ENCODE measurements around the gene ZBTB9. TPM values are rescaled to one million over a fixed set of nuclear protein-coding genes. Genes with fewer than 3 reads are reported as not detected.
"Not testable (repeated sequence)": the region's sequence is repeated elsewhere in the genome, so short reads cannot be mapped to it uniquely, and the experiment has no call there.

The ZBTB9 gene
- total RNA-seq, 4 donors from 2014 or later, result 2.2 to 4.0 (median 3.2) TPM

- Histone ChIP-seq H3K4me1 (no peaks in the 10 kb centered on the region), H3K9me3 (no peaks in the 10 kb centered on the region), H3K27me3 (peaks cover 7% of the 10 kb centered on the region), H3K4me3 (no peak overlapping the region), H3K36me3 (no peaks in the 10 kb centered on the region), H3K27ac (no peak overlapping the region)
- no peak for TF ChIP-seq EP300 (IDR thresholded peaks at IDR 0.05)
- no peak for TF ChIP-seq POLR2AphosphoS5 (IDR thresholded peaks at IDR 0.05)
- TF ChIP-seq CTCF (IDR thresholded peaks at IDR 0.05), result no peak
- TF ChIP-seq POLR2A (IDR thresholded peaks at IDR 0.05), result no peak
- no peak for ATAC-seq
- 38 to 40% methylated on average over 1 of the region's 1 CpG for WGBS, 2 donors (ENCODE audit: low coverage in 1 of 2)
These were observed 26.8 kb downstream of the ZBTB9 start for GRCh38 chr6:33481192-33481591.

GRCh38 chr6:33482620-33483019, 28.2 kb downstream of the ZBTB9 start:
- not testable (repeated sequence) for H3K36me3 ChIP-seq, H3K27ac ChIP-seq, H3K4me3 ChIP-seq, H3K9me3 ChIP-seq, ATAC-seq, H3K4me1 ChIP-seq
- H3K27me3 ChIP-seq, result peaks cover 15% of the 10 kb centered on the region
- WGBS, 2 donors (ENCODE audit: low coverage in 1 of 2), result 85 to 95% methylated on average over 3 to 5 of the region's 5 CpGs

- TF ChIP-seq EP300 (IDR thresholded peaks at IDR 0.05) (no peak), POLR2A (IDR thresholded peaks at IDR 0.05) (no peak), CTCF (IDR thresholded peaks at IDR 0.05) (no peak)
- Histone ChIP-seq H3K27ac (no peak overlapping the region), H3K9me3 (no peaks in the 10 kb centered on the region), H3K36me3 (no peaks in the 10 kb centered on the region), H3K4me3 (no peak overlapping the region), H3K27me3 (peaks cover 20% of the 10 kb centered on the region), H3K4me1 (no peaks in the 10 kb centered on the region)
- 57 to 66% methylated on average over 1 to 2 of the region's 3 CpGs for WGBS, 2 donors (ENCODE audit: low coverage in 1 of 2)
- no peak for ATAC-seq
These were observed 29.3 kb downstream of the ZBTB9 start for GRCh38 chr6:33483678-33484077.

GRCh38 chr6:33484673-33485262, 30.4 kb downstream of the ZBTB9 start:
- H3K9me3 ChIP-seq, H3K36me3 ChIP-seq, ATAC-seq, H3K27ac ChIP-seq, H3K4me3 ChIP-seq, H3K4me1 ChIP-seq: not testable (repeated sequence)
- H3K27me3 ChIP-seq, result peaks cover 26% of the 10 kb centered on the region
- WGBS, 2 donors (ENCODE audit: low coverage in 1 of 2), result 80% methylated on average over 1 of the region's 6 CpGs; no CpG with 5 or more reads in 1 of the 2 donors

- not testable (repeated sequence) for ATAC-seq, H3K36me3 ChIP-seq, H3K4me3 ChIP-seq, H3K4me1 ChIP-seq, H3K9me3 ChIP-seq, H3K27ac ChIP-seq
- H3K27me3 ChIP-seq, result peaks cover 29% of the 10 kb centered on the region
- WGBS, 2 donors (ENCODE audit: low coverage in 1 of 2), result no CpG with 5 or more reads among the region's 25 CpGs
These were observed 31.3 kb downstream of the ZBTB9 start for GRCh38 chr6:33485680-33486079.

GRCh38 chr6:33488339-33488738, 34.0 kb downstream of the ZBTB9 start:
- Histone ChIP-seq H3K4me3 (no peak overlapping the region), H3K27me3 (peaks cover 33% of the 10 kb centered on the region), H3K27ac (no peak overlapping the region), H3K4me1 (no peaks in the 10 kb centered on the region), H3K36me3 (no peaks in the 10 kb centered on the region), H3K9me3 (no peaks in the 10 kb centered on the region)
- 38% methylated on average over 1 of the region's 7 CpGs; no CpG with 5 or more reads in 1 of the 2 donors for WGBS, 2 donors (ENCODE audit: low coverage in 1 of 2)
- no peak for TF ChIP-seq POLR2AphosphoS5 (IDR thresholded peaks at IDR 0.05)
- no peak for TF ChIP-seq EP300 (IDR thresholded peaks at IDR 0.05)
- TF ChIP-seq CTCF (IDR thresholded peaks at IDR 0.05), result no peak
- ATAC-seq, result no peak

Data from gastroesophageal sphincter (tissue), 4 donors.